ENCODE data around the gene SGO2. TPM values are rescaled to one million over a fixed set of nuclear protein-coding genes. Genes with fewer than 3 reads are reported as not detected.

The SGO2 gene
- total and polyA plus RNA-seq, 10 of the 15 experiments (the other 5 are each of a cell fraction or from before 2014, with no cell fraction given) = 15.8 to 55.2 (median 24.3) TPM

- no TSS peak for BruUV-seq (replicated peaks)
- FAIRE-seq (no peak), DNase-seq (ENCODE audit: low read depth, low spot score) (no peak), ATAC-seq (no peak)
- H3K9me3 ChIP-seq (replicated peaks; ENCODE audit: control insufficient read depth, insufficient read depth, low read length) = no peaks in the 10 kb centered on the region
- RAD21 ChIA-PET (ENCODE audit: unreplicated experiment) = interaction anchor here (0.7 to 2.4 kb wide), 4 partner anchors 8 to 41 kb away, joined by 3 to 10 read pairs (median 4); partner anchors contain the start of gene KCTD18
- CTCF ChIA-PET = interaction anchor here (0.7 to 4.5 kb wide), 7 partner anchors 11 to 188 kb away, joined by 3 to 21 read pairs (median 3); partner anchors contain the start of gene KCTD18
- intact Hi-C loops (cut with micrococcal nuclease; ENCODE audit: unreplicated experiment) (no loop called here), in situ Hi-C loops (cut with MboI) (no loop called here)
- peaks cover 3% of the 10 kb centered on the region; the same call in 1 of the 2 replicates for H3K4me1 ChIP-seq (ENCODE audit: control insufficient read depth, insufficient read depth, low read length)
- POLR2A ChIA-PET = interaction anchor here (0.7 to 2.4 kb wide), 4 partner anchors 9 to 185 kb away, joined by 3 to 14 read pairs (median 3); partner anchors contain the start of gene KCTD18
- H3K27me3 ChIP-seq (replicated peaks in 1 of 2; ENCODE audit: control insufficient read depth in 2 of 2, insufficient read depth in 2 of 2, low read length in 1 of 2) = no peaks in the 10 kb centered on the region; a peak in 1 of 4 replicates
- no peak overlapping the region for H3K27ac ChIP-seq (ENCODE audit: control insufficient read depth, insufficient read depth)
- no peaks in the 10 kb centered on the region for H4K20me1 ChIP-seq (ENCODE audit: control insufficient read depth, insufficient read depth)
- SMC1A ChIA-PET (ENCODE audit: uncharacterized antibody, unreplicated experiment) = interaction anchor here (0.7 to 2.0 kb wide), 13 partner anchors 8 to 529 kb away, joined by 3 to 7 read pairs (median 3); partner anchors contain the start of genes BZW1 and KCTD18
- WGBS (ENCODE audit: insufficient coverage, insufficient replicate concordance, low lambda C conversion rate, missing lambda C conversion rate) = 38% methylated on average over 7 of the region's 7 CpGs
- H3K4me3 ChIP-seq = peak overlapping the region; percentile 87; the same call in 1 of the 2 replicates
- H3K79me2 ChIP-seq (ENCODE audit: control insufficient read depth, insufficient read depth, low read length) = peaks cover 42% of the 10 kb centered on the region
- H2AFZ ChIP-seq (ENCODE audit: control insufficient read depth, low read depth, low read length) = peak overlapping the region; percentile 99
- peak overlapping the region; percentile 35 for H3K9ac ChIP-seq (ENCODE audit: control insufficient read depth, insufficient read depth, low read length)
- H3K4me2 ChIP-seq (ENCODE audit: control insufficient read depth, insufficient read depth) = peak overlapping the region; percentile 91
- no peaks in the 10 kb centered on the region for H3K36me3 ChIP-seq (ENCODE audit: control insufficient read depth in 2 of 2, insufficient read depth in 2 of 2, low read length in 1 of 2)
- TF ChIP-seq EGR1 (IDR thresholded peaks at IDR 0.05; ENCODE audit: borderline replicate concordance in 1 of 2, low read depth in 2 of 2, low read length in 2 of 2) = no peak
- no peak for TF ChIP-seq SUPT20H (IDR thresholded peaks at IDR 0.05; ENCODE audit: borderline replicate concordance, control insufficient read depth, low read depth, low read length)
- TF ChIP-seq TARDBP (IDR thresholded peaks at IDR 0.05; ENCODE audit: borderline replicate concordance) = no peak
- no peak for TF ChIP-seq EZH2 (IDR thresholded peaks at IDR 0.05; ENCODE audit: borderline replicate concordance, control insufficient read depth, low read depth, low read length)
- no peak for TF ChIP-seq PAX5 (IDR thresholded peaks at IDR 0.05; ENCODE audit: borderline replicate concordance, low read depth, low read length)
- TF ChIP-seq FOXM1 (IDR thresholded peaks at IDR 0.05; ENCODE audit: low read depth, low read length) = peak; percentile 46
- no peak for TF ChIP-seq ZBTB4 (CRISPR knock-in tag; IDR thresholded peaks at IDR 0.05)
- TF ChIP-seq DPF2 (IDR thresholded peaks at IDR 0.05) = no peak
- no peak for TF ChIP-seq E2F4 (IDR thresholded peaks at IDR 0.05; ENCODE audit: low read depth, low read length)
- TF ChIP-seq PML (IDR thresholded peaks at IDR 0.05; ENCODE audit: low read length) = 0 out of 2 replicates have a peak, but pooled peaks have one; percentile 50
- no peak for TF ChIP-seq ATF7 (IDR thresholded peaks at IDR 0.05; ENCODE audit: low read depth)
- TF ChIP-seq ASH2L (IDR thresholded peaks at IDR 0.05; ENCODE audit: borderline replicate concordance, low read depth) = no peak
- no peak for TF ChIP-seq NR2C2 (IDR thresholded peaks at IDR 0.05; ENCODE audit: borderline replicate concordance, control insufficient read depth, insufficient read length, low read depth)
- TF ChIP-seq SKIL (IDR thresholded peaks at IDR 0.05; ENCODE audit: low read depth, poor library complexity, severe bottlenecking) = peak; percentile 41
- peak; percentile 32; the same call in 1 of the 2 replicates for TF ChIP-seq PAX8 (IDR thresholded peaks at IDR 0.05)
- TF ChIP-seq CBFB (IDR thresholded peaks at IDR 0.05; ENCODE audit: low read depth) = no peak
- no peak for TF ChIP-seq SUZ12 (IDR thresholded peaks at IDR 0.05; ENCODE audit: unreplicated experiment)
- no peak for TF ChIP-seq KDM1A (IDR thresholded peaks at IDR 0.05; ENCODE audit: borderline replicate concordance)
Observed at GRCh38 chr2:200525551-200525881, 491 bp upstream of the SGO2 start.

Measured in GM12878 (cell line).